ENCODE results near the gene KCNMA1.

DNA sequence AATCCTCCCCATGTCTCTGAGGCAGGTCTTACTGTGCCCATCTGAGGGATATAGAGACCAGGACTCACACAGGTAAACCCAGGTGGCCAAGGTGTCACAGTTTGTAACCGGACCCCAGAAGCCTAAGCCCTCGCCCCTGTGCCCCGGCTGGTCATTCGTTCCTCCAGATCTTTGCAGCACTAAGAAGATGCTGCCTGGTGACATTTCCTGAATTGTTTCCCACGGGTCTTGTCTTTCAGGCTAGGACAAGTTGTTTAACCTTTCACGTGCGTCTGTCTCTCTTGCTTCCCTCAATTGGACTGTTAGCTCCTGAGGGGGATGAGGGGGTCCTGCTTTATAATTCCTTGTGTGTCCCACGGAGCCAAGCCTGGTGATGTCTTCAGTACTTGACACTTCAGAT is 158.0 kb downstream of the KCNMA1 start:
- TF ChIP-seq, protein P1, sequence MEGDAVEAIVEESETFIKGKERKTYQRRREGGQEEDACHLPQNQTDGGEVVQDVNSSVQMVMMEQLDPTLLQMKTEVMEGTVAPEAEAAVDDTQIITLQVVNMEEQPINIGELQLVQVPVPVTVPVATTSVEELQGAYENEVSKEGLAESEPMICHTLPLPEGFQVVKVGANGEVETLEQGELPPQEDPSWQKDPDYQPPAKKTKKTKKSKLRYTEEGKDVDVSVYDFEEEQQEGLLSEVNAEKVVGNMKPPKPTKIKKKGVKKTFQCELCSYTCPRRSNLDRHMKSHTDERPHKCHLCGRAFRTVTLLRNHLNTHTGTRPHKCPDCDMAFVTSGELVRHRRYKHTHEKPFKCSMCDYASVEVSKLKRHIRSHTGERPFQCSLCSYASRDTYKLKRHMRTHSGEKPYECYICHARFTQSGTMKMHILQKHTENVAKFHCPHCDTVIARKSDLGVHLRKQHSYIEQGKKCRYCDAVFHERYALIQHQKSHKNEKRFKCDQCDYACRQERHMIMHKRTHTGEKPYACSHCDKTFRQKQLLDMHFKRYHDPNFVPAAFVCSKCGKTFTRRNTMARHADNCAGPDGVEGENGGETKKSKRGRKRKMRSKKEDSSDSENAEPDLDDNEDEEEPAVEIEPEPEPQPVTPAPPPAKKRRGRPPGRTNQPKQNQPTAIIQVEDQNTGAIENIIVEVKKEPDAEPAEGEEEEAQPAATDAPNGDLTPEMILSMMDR (IDR thresholded peaks at IDR 0.05), result no peak
- no peak for TF ChIP-seq POLR2A (IDR thresholded peaks at IDR 0.05)
